ENCODE results near the gene CDA. TPM values are rescaled to one million over a fixed set of nuclear protein-coding genes. Genes with fewer than 3 reads are reported as not detected.

The CDA gene
- total and polyA plus RNA-seq, 2 experiments from 2014 or later = 2.5 to 13.6 TPM

DNA sequence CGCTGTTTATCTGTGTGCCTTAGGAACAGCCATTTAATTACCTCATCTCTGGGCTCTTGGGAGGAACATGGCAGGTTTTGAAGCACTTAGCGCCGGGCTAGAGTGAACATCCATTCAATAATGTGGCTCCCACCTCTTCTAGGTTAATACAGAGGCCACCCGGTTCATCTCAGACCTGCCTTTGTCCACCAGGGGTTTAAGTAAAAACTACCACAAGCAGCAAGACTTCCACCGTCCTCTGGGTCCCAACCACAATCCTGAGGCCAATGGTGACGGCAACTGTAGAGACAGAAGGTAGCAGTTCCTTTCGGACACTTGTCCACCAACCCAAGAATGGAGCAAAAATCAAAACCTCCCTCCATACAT is 73.2 kb downstream of the CDA start (continued):
- TF ChIP-seq, protein P1, sequence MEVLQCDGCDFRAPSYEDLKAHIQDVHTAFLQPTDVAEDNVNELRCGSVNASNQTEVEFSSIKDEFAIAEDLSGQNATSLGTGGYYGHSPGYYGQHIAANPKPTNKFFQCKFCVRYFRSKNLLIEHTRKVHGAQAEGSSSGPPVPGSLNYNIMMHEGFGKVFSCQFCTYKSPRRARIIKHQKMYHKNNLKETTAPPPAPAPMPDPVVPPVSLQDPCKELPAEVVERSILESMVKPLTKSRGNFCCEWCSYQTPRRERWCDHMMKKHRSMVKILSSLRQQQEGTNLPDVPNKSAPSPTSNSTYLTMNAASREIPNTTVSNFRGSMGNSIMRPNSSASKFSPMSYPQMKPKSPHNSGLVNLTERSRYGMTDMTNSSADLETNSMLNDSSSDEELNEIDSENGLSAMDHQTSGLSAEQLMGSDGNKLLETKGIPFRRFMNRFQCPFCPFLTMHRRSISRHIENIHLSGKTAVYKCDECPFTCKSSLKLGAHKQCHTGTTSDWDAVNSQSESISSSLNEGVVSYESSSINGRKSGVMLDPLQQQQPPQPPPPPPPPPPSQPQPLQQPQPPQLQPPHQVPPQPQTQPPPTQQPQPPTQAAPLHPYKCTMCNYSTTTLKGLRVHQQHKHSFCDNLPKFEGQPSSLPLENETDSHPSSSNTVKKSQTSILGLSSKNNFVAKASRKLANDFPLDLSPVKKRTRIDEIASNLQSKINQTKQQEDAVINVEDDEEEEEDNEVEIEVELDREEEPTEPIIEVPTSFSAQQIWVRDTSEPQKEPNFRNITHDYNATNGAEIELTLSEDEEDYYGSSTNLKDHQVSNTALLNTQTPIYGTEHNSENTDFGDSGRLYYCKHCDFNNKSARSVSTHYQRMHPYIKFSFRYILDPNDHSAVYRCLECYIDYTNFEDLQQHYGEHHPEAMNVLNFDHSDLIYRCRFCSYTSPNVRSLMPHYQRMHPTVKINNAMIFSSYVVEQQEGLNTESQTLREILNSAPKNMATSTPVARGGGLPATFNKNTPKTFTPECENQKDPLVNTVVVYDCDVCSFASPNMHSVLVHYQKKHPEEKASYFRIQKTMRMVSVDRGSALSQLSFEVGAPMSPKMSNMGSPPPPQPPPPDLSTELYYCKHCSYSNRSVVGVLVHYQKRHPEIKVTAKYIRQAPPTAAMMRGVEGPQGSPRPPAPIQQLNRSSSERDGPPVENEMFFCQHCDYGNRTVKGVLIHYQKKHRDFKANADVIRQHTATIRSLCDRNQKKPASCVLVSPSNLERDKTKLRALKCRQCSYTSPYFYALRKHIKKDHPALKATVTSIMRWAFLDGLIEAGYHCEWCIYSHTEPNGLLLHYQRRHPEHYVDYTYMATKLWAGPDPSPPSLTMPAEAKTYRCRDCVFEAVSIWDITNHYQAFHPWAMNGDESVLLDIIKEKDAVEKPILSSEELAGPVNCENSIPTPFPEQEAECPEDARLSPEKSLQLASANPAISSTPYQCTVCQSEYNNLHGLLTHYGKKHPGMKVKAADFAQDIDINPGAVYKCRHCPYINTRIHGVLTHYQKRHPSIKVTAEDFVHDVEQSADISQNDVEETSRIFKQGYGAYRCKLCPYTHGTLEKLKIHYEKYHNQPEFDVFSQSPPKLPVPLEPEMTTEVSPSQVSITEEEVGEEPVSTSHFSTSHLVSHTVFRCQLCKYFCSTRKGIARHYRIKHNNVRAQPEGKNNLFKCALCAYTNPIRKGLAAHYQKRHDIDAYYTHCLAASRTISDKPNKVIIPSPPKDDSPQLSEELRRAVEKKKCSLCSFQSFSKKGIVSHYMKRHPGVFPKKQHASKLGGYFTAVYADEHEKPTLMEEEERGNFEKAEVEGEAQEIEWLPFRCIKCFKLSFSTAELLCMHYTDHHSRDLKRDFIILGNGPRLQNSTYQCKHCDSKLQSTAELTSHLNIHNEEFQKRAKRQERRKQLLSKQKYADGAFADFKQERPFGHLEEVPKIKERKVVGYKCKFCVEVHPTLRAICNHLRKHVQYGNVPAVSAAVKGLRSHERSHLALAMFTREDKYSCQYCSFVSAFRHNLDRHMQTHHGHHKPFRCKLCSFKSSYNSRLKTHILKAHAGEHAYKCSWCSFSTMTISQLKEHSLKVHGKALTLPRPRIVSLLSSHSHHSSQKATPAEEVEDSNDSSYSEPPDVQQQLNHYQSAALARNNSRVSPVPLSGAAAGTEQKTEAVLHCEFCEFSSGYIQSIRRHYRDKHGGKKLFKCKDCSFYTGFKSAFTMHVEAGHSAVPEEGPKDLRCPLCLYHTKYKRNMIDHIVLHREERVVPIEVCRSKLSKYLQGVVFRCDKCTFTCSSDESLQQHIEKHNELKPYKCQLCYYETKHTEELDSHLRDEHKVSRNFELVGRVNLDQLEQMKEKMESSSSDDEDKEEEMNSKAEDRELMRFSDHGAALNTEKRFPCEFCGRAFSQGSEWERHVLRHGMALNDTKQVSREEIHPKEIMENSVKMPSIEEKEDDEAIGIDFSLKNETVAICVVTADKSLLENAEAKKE (CRISPR knock-in tag; IDR thresholded peaks at IDR 0.05) = no peak

DNA sequence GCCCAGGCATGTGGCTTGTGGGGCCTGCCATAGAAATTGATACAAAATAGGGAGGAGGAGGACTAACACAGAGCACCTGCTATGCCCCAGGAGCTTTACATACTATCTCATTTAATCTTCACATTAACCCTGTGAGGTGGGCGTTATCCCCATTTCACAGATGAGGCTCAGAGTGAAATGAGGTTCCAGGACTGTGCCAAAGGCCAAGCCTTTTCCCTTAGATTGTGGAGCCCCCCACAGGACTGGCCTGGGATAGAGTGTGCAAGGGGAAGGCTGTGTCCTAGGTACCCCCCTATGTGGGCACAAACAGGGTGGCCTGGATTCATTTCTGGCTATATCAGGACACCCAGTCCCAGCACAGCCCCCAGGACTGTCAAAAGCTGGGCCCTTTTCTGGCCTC is 74.5 kb downstream of the CDA start:
- no peak overlapping the region for H3K27ac Mint-ChIP-seq
- Histone ChIP-seq H3K4me2 (no peak overlapping the region), H4K20me1 (replicated peaks; ENCODE audit: insufficient read depth) (peaks cover 12% of the 10 kb centered on the region), H3K27me3 (ENCODE audit: insufficient read depth) (no peaks in the 10 kb centered on the region), H3K27ac (ENCODE audit: low read depth) (no peak overlapping the region), H3K4me1 (ENCODE audit: insufficient read depth) (peaks cover 11% of the 10 kb centered on the region), H3F3A (replicated peaks; ENCODE audit: low read depth) (0 out of 2 replicates have a peak, but pooled peaks cover 8% of the 10 kb centered on the region), H3K9me2 (ENCODE audit: insufficient read depth) (no peaks in the 10 kb centered on the region), H2AFZ (no peak overlapping the region), H3K79me2 (replicated peaks; ENCODE audit: insufficient read depth) (peaks cover 28% of the 10 kb centered on the region), H3K4me3 (no peak overlapping the region), H3K36me3 (ENCODE audit: insufficient read depth) (0 out of 2 replicates have a peak, but pooled peaks cover 3% of the 10 kb centered on the region)
- DNase-seq (ENCODE audit: low spot score) (peak; percentile 30), ATAC-seq (no peak)
- H3K27me3 Mint-ChIP-seq (ENCODE audit: insufficient read depth, low read depth, poor library complexity) = peaks cover 7% of the 10 kb centered on the region
- H3K9me3 Mint-ChIP-seq = no peaks in the 10 kb centered on the region; the same call in 2 of the 3 replicates
- H3K36me3 Mint-ChIP-seq (ENCODE audit: low read depth) = peaks cover 15% of the 10 kb centered on the region
- H3K4me3 Mint-ChIP-seq = no peak overlapping the region
- TF ChIP-seq POLR2AphosphoS5 (IDR thresholded peaks at IDR 0.05; ENCODE audit: low read depth) (no peak), STAT1 (IDR thresholded peaks at IDR 0.05; ENCODE audit: unreplicated experiment) (no peak), ZNF331 (CRISPR knock-in tag; IDR thresholded peaks at IDR 0.05; ENCODE audit: low read depth) (no peak)
- TF ChIP-seq, protein P2, sequence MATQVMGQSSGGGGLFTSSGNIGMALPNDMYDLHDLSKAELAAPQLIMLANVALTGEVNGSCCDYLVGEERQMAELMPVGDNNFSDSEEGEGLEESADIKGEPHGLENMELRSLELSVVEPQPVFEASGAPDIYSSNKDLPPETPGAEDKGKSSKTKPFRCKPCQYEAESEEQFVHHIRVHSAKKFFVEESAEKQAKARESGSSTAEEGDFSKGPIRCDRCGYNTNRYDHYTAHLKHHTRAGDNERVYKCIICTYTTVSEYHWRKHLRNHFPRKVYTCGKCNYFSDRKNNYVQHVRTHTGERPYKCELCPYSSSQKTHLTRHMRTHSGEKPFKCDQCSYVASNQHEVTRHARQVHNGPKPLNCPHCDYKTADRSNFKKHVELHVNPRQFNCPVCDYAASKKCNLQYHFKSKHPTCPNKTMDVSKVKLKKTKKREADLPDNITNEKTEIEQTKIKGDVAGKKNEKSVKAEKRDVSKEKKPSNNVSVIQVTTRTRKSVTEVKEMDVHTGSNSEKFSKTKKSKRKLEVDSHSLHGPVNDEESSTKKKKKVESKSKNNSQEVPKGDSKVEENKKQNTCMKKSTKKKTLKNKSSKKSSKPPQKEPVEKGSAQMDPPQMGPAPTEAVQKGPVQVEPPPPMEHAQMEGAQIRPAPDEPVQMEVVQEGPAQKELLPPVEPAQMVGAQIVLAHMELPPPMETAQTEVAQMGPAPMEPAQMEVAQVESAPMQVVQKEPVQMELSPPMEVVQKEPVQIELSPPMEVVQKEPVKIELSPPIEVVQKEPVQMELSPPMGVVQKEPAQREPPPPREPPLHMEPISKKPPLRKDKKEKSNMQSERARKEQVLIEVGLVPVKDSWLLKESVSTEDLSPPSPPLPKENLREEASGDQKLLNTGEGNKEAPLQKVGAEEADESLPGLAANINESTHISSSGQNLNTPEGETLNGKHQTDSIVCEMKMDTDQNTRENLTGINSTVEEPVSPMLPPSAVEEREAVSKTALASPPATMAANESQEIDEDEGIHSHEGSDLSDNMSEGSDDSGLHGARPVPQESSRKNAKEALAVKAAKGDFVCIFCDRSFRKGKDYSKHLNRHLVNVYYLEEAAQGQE (IDR thresholded peaks at IDR 0.05; ENCODE audit: unreplicated experiment) = no peak
- TF ChIP-seq, protein P3, sequence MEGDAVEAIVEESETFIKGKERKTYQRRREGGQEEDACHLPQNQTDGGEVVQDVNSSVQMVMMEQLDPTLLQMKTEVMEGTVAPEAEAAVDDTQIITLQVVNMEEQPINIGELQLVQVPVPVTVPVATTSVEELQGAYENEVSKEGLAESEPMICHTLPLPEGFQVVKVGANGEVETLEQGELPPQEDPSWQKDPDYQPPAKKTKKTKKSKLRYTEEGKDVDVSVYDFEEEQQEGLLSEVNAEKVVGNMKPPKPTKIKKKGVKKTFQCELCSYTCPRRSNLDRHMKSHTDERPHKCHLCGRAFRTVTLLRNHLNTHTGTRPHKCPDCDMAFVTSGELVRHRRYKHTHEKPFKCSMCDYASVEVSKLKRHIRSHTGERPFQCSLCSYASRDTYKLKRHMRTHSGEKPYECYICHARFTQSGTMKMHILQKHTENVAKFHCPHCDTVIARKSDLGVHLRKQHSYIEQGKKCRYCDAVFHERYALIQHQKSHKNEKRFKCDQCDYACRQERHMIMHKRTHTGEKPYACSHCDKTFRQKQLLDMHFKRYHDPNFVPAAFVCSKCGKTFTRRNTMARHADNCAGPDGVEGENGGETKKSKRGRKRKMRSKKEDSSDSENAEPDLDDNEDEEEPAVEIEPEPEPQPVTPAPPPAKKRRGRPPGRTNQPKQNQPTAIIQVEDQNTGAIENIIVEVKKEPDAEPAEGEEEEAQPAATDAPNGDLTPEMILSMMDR (conservative IDR thresholded peaks at IDR 0.05; ENCODE audit: low read depth in 2 of 2) = peak in 1 of 2 experiments; percentile 55; a peak in 3 of 4 replicates
- TF ChIP-seq, protein P4, sequence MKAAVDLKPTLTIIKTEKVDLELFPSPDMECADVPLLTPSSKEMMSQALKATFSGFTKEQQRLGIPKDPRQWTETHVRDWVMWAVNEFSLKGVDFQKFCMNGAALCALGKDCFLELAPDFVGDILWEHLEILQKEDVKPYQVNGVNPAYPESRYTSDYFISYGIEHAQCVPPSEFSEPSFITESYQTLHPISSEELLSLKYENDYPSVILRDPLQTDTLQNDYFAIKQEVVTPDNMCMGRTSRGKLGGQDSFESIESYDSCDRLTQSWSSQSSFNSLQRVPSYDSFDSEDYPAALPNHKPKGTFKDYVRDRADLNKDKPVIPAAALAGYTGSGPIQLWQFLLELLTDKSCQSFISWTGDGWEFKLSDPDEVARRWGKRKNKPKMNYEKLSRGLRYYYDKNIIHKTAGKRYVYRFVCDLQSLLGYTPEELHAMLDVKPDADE (IDR thresholded peaks at IDR 0.05) = no peak
- peaks cover 18% of the 10 kb centered on the region for H3K4me1 Mint-ChIP-seq

Measured in GM23338 (cell line).